ENCODE data around the gene PSORS1C2.

- TF ChIP-seq CTCF (IDR thresholded peaks at IDR 0.05) (no peak), POLR2A (IDR thresholded peaks at IDR 0.05) (no peak), POLR2AphosphoS5 (IDR thresholded peaks at IDR 0.05; ENCODE audit: insufficient read depth in 1 of 2, low read depth in 1 of 2) (no peak)
Measured at GRCh38 chr6:31090275-31090972, 48.4 kb downstream of the PSORS1C2 start.

Data from vagina (tissue), 2 donors.